GM23338 (cell line): ENCODE data around the gene RAMACL. TPM values are rescaled to one million over a fixed set of nuclear protein-coding genes. Genes with fewer than 3 reads are reported as not detected.

Source experiments
- ATAC-seq: fragments of 200-7000 bp; cut with Tn5 transposase; 3 replicates; pipeline ENCODE4 v1.9.1; 2020
- DNase-seq: peaks from one replicate; pipeline ENCODE4 v3.0.0-alpha.2; 2015; ENCODE audit warnings: low spot score
- H2AFZ ChIP-seq: fragments of 200-600 bp; sonication (generic); 2 replicates; pipeline ENCODE4 v1.8.0; 2016; ENCODE audit warnings: antibody characterized with exemption, mild to moderate bottlenecking, moderate library complexity
- H3F3A ChIP-seq: fragments of 200-600 bp; sonication (generic); replicated peaks from 2 replicates; pipeline ENCODE4 v1.8.0; 2017; ENCODE audit warnings: antibody characterized with exemption, mixed run types, low read depth
- H3K27ac ChIP-seq: fragments of 200-600 bp; sonication (generic); 2 replicates; pipeline ENCODE4 v1.6.1; 2016; ENCODE audit warnings: low read depth
- H3K27me3 ChIP-seq: fragments of 200-600 bp; sonication (generic); 2 replicates; pipeline ENCODE4 v1.8.0; 2016; ENCODE audit warnings: mild to moderate bottlenecking, mixed run types, moderate library complexity; ENCODE audit not compliant: insufficient read depth
- H3K36me3 ChIP-seq: fragments of 200-600 bp; sonication (generic); 2 replicates; pipeline ENCODE4 v1.8.0; 2016; ENCODE audit warnings: mild to moderate bottlenecking; ENCODE audit not compliant: insufficient read depth
- H3K4me1 ChIP-seq: fragments of 200-600 bp; sonication (generic); 2 replicates; pipeline ENCODE4 v1.8.0; 2016; ENCODE audit warnings: mild to moderate bottlenecking, moderate library complexity; ENCODE audit not compliant: insufficient read depth
- H3K4me2 ChIP-seq: fragments of 200-600 bp; sonication (generic); 2 replicates; pipeline ENCODE4 v1.7.1; 2017; ENCODE audit warnings: mixed run types
- H3K4me3 ChIP-seq: fragments of 200-600 bp; sonication (generic); 2 replicates; pipeline ENCODE4 v1.6.1; 2016; ENCODE audit warnings: mixed run types
- H3K79me2 ChIP-seq: fragments of 200-600 bp; sonication (generic); replicated peaks from 2 replicates; pipeline ENCODE4 v1.8.0; 2017; ENCODE audit warnings: mild to moderate bottlenecking; ENCODE audit not compliant: insufficient read depth
- H3K9me2 ChIP-seq: fragments of 200-600 bp; sonication (generic); 2 replicates; pipeline ENCODE4 v1.8.0; 2017; ENCODE audit not compliant: insufficient read depth
- H4K20me1 ChIP-seq: fragments of 200-600 bp; sonication (generic); replicated peaks from 2 replicates; pipeline ENCODE4 v1.8.0; 2017; ENCODE audit warnings: mild to moderate bottlenecking; ENCODE audit not compliant: insufficient read depth
- H3K27ac Mint-ChIP-seq: 2 replicates; pipeline ENCODE4 v1.8.0; 2020; ENCODE audit warnings: inconsistent platforms, mild to moderate bottlenecking, moderate library complexity, mixed read lengths
- H3K27me3 Mint-ChIP-seq: 3 replicates; pipeline ENCODE4 v1.8.0; 2022; ENCODE audit warnings: low read depth, mild to moderate bottlenecking, moderate library complexity, mixed read lengths, inconsistent platforms; ENCODE audit not compliant: insufficient read depth, poor library complexity
- H3K36me3 Mint-ChIP-seq: 3 replicates; pipeline ENCODE4 v1.8.0; 2021; ENCODE audit warnings: low read depth, mild to moderate bottlenecking, inconsistent platforms, moderate library complexity, mixed read lengths
- H3K4me1 Mint-ChIP-seq: 3 replicates; pipeline ENCODE4 v1.8.0; 2020; ENCODE audit warnings: mild to moderate bottlenecking, inconsistent platforms, mixed read lengths
- H3K4me3 Mint-ChIP-seq: 3 replicates; pipeline ENCODE4 v1.8.0; 2021; ENCODE audit warnings: moderate library complexity, mild to moderate bottlenecking, inconsistent platforms, mixed read lengths
- H3K9me3 Mint-ChIP-seq: 3 replicates; pipeline ENCODE4 v1.8.0; 2020; ENCODE audit warnings: moderate library complexity, mild to moderate bottlenecking, inconsistent platforms, mixed read lengths
- CREB1 ChIP-seq: fragments of 250-450 bp; sonication (Bioruptor Pico); IDR thresholded peaks from 2 replicates; pipeline ENCODE4 v1.5.0; 2020; ENCODE audit warnings: low read depth, mild to moderate bottlenecking, moderate library complexity
- CTCF ChIP-seq, 2 experiments: fragments of 200-600 bp in 1 of 2; sonication (generic) in 1 of 2; conservative IDR thresholded peaks; 2 replicates each; pipeline versions ENCODE4 v1.5.1 to v1.6.1; 2016 to 2017; ENCODE audit warnings: antibody characterized with exemption in 2 of 2, low read depth in 2 of 2, mild to moderate bottlenecking in 2 of 2, moderate library complexity in 1 of 2
- ETS1 ChIP-seq: IDR thresholded peaks from 2 replicates; pipeline ENCODE4 v1.6.1; 2016; ENCODE audit warnings: antibody characterized with exemption
- EZH2 ChIP-seq: fragments of 200-600 bp; sonication (generic); IDR thresholded peaks from one replicate; pipeline ENCODE4 v1.8.0; 2017; ENCODE audit warnings: antibody characterized with exemption, mild to moderate bottlenecking, low read depth; ENCODE audit not compliant: unreplicated experiment
- EZH2phosphoT487 ChIP-seq: fragments of 200-600 bp; sonication (generic); IDR thresholded peaks from one replicate; pipeline ENCODE4 v1.8.1; 2018; ENCODE audit warnings: antibody characterized with exemption; ENCODE audit not compliant: unreplicated experiment
- JUNB ChIP-seq: IDR thresholded peaks from one replicate; pipeline ENCODE4 v1.6.1; 2016; ENCODE audit warnings: antibody characterized with exemption; ENCODE audit not compliant: unreplicated experiment
- POLR2AphosphoS5 ChIP-seq: IDR thresholded peaks from 2 replicates; pipeline ENCODE4 v1.6.1; 2016; ENCODE audit warnings: antibody characterized with exemption, low read depth
- REST ChIP-seq: IDR thresholded peaks from one replicate; pipeline ENCODE4 v1.6.1; 2018; ENCODE audit warnings: antibody characterized with exemption; ENCODE audit not compliant: unreplicated experiment
- STAT1 ChIP-seq: IDR thresholded peaks from one replicate; pipeline ENCODE4 v1.6.1; 2016; ENCODE audit warnings: antibody characterized with exemption; ENCODE audit not compliant: unreplicated experiment
- ZNF114 ChIP-seq: fragments of 250-450 bp; sonication (Bioruptor Pico); IDR thresholded peaks from 2 replicates; pipeline ENCODE4 v1.5.0; 2020; ENCODE audit warnings: mild to moderate bottlenecking, moderate library complexity
- ZNF462 ChIP-seq: fragments of 250-450 bp; sonication (Bioruptor Pico); IDR thresholded peaks from 2 replicates; pipeline ENCODE4 v1.5.0; 2020; ENCODE audit warnings: mild to moderate bottlenecking, moderate library complexity
- polyA plus RNA-seq: library from polyadenylated mRNA; unstranded; fragments of >200 nt; fragmentation: Nextera tagmentation; extraction: Ambion mirVana; gene quantifications from 2 replicates; pipeline ENCODE4 v1.2.1, GENCODE V29; 2016
- total RNA-seq: library from RNA; depleted of rRNA; stranded (reverse); fragments of >200 nt; shearing (Covaris generic); gene quantifications from 2 replicates; pipeline ENCODE4 v1.2.3, GENCODE V29; 2014

RAMACL gene
- total and polyA plus RNA-seq, 2 experiments from 2014 or later, result 0.61 to 4.0 TPM

GRCh38 chr6:166608774-166609173 is 22.3 kb upstream of the RAMACL start (continued):
- TF ChIP-seq ZNF462 (CRISPR knock-in tag) (no peak), EZH2 (no peak), JUNB (no peak), ETS1 (no peak), EZH2phosphoT487 (no peak)

- no peaks in the 10 kb centered on the region for H3K36me3 ChIP-seq
- ATAC-seq (no peak), DNase-seq (no peak)
- no peak overlapping the region for H3K4me3 ChIP-seq
- H3K27me3 Mint-ChIP-seq, result peaks cover 3% of the 10 kb centered on the region
- no peaks in the 10 kb centered on the region for H3K9me3 Mint-ChIP-seq
- no peaks in the 10 kb centered on the region for H3K9me2 ChIP-seq
- H3K4me1 Mint-ChIP-seq, result peaks cover 33% of the 10 kb centered on the region
- H3K4me3 Mint-ChIP-seq, result no peak overlapping the region
- H4K20me1 ChIP-seq, result peaks cover 27% of the 10 kb centered on the region
- 0 out of 2 replicates have a peak, but pooled peaks cover 8% of the 10 kb centered on the region for H3K4me1 ChIP-seq
- no peaks in the 10 kb centered on the region; the same call in 1 of the 3 replicates for H3K36me3 Mint-ChIP-seq
- H3K27ac ChIP-seq, result no peak overlapping the region
- no peaks in the 10 kb centered on the region for H3K27me3 ChIP-seq
- H2AFZ ChIP-seq, result no peak overlapping the region
- H3K79me2 ChIP-seq, result peaks cover 96% of the 10 kb centered on the region
- H3K27ac Mint-ChIP-seq, result no peak overlapping the region
- no peak overlapping the region for H3K4me2 ChIP-seq
- H3F3A ChIP-seq, result no peaks in the 10 kb centered on the region
- no peak for TF ChIP-seq EZH2
- no peak for TF ChIP-seq ZNF114 (CRISPR knock-in tag)
- no peak for TF ChIP-seq POLR2AphosphoS5
- TF ChIP-seq CTCF (conservative IDR thresholded peaks at IDR 0.05; ENCODE audit: low read depth in 2 of 2), result no peak
- TF ChIP-seq STAT1, result no peak
- no peak for TF ChIP-seq REST
- no peak for TF ChIP-seq ETS1
- TF ChIP-seq EZH2phosphoT487, result no peak
- no peak for TF ChIP-seq CREB1 (CRISPR knock-in tag)
Observed at GRCh38 chr6:166605752-166606151, 19.3 kb upstream of the RAMACL start.
